ENCODE data around the gene ODF4. TPM values are rescaled to one million over a fixed set of nuclear protein-coding genes. Genes with fewer than 3 reads are reported as not detected.
"Not testable (repeated sequence)": the region's sequence is repeated elsewhere in the genome, so short reads cannot be mapped to it uniquely, and the experiment has no call there.

ODF4 gene
- total RNA-seq, 1 donor from 2014 or later, result not detected

DNA sequence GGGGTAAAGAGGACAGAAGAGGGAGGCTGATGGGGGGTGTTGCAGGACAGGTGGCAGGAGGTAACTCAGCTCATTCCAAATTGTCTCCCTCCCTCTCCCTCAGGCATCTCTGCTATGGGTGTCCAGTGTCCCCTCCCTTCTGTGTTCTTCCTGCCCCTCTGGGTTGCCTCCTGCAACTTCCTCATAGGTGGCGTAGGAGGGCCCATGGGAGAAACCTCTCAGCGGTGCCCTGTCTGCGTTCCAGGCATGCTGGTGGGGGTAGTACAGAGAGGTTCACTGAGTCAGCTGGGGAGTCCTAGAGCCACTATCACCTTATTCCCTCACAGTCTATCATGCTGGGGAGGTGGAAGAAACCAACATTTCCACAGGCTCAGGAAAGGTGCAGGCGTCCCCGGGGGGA, 14.7 kb upstream of the ODF4 start:
- intact Hi-C loops (cut with micrococcal nuclease), result no loop called here

DNA sequence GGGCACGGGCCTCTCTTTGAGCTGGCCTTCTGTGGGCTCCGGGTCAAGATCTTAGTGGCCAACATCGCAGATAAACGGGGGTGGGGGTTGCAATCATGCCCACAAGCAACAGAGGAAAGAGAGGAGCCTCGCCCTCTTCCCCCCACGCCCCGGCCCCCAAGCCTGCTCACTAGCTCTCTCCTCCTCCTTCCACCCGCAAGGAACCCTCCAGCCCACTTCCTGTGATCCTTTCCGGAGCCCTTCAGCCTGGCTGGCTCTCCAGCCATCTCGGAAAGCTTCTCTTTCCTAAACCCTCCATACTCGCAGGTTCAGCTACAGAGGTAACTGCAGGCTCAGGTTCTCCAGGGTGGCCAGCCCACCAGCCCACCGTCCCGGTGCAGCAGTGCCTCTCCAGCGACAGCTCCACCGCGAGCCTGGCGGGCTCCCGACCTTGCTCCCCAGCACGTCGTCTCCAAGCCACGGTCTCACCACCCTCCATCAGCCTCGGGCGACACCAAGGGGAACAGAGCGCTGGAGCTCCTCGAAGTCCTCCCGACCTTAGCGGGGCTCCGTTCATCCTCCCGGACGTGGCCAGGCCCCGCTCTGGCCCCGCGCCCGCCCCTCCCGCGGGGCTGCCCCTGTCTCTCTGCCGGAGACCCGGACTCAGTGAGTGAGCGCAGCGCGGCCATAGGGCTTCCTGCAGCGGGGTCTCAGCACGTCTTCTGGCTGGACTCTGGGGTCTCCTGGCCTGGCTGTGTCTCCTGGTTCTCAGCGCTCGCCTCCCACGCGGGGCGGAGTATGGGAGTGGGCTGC, 12.9 kb upstream of the ODF4 start:
- intact Hi-C loops (cut with micrococcal nuclease), result no loop called here

DNA sequence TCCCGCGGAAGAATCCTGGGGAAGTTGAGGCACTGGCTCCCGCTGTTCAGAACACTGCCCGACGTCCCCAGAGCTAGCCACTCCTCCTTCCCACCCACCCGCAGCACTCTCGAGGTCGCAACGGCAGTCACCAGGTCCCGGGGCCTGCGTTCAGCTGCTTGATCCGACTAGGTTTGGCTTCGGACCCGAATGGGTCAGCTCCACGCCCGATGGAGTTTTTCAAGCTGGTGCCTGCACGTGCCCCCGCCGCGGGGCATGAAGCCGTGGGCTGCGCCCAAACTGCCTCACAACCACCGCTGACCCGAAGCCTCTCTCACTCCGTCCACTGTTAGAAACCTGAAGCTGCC, 12.4 kb upstream of the ODF4 start:
- intact Hi-C loops (cut with micrococcal nuclease), result no loop called here

DNA sequence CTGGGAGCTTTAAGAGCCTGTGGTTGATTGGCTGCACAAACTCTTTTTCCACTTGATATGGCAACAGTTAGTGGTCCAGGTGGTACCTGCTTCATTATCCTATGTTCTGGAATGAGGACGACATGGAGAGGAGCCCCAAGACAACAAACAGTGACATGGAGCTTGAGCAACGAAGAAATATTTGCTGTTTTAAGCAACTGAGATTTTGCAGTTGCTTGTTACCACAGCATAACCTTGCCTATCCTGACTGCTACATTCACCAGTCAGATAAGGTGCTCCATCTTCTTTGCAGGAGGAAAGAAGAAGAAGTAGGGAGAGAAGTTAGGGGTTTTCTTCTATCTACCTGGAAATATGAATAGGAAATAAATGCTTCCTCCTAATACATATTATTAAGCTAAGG, 7.5 kb upstream of the ODF4 start:
- intact Hi-C loops (cut with micrococcal nuclease), result no loop called here

DNA sequence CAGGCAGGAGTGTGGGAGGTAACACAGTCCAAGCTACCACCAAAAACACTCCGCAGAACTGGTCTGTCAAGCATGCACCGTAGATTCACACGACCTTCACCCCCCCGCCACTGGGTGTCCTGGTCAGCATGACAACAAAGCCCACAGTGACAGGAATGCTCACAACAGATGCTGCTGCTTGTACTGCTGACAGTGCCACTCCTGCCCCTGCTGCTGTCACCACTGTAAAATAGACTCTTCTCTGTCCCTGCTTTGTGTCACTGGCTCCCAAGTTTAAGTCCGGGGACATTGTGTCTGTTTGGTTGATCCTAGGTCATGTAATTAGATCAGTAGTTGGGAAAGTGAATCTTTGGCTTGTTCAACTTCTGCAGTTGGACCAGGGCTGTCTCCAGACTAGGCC, 7.0 kb upstream of the ODF4 start:
- intact Hi-C loops (cut with micrococcal nuclease), result no loop called here

DNA sequence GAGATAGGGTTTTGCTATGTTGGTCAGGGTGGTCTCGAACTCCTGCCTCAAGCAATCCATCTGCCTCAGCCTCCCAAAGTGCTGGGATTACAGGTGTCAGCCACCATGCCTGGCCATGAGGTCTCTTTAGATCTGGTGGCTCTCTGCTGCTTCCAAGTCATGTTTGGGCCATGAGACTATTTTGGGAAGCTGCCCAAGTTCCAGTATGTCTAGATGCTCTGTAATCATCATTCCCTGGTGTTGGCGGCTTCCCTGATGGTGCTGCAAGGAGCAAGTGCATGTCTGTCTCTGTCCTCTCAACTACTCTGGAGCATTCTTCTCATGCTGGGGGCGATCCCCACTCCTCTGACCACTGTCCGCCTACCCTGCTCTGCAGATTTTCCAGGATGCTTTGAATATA, 6.4 kb upstream of the ODF4 start:
- intact Hi-C loops (cut with micrococcal nuclease), result no loop called here

DNA sequence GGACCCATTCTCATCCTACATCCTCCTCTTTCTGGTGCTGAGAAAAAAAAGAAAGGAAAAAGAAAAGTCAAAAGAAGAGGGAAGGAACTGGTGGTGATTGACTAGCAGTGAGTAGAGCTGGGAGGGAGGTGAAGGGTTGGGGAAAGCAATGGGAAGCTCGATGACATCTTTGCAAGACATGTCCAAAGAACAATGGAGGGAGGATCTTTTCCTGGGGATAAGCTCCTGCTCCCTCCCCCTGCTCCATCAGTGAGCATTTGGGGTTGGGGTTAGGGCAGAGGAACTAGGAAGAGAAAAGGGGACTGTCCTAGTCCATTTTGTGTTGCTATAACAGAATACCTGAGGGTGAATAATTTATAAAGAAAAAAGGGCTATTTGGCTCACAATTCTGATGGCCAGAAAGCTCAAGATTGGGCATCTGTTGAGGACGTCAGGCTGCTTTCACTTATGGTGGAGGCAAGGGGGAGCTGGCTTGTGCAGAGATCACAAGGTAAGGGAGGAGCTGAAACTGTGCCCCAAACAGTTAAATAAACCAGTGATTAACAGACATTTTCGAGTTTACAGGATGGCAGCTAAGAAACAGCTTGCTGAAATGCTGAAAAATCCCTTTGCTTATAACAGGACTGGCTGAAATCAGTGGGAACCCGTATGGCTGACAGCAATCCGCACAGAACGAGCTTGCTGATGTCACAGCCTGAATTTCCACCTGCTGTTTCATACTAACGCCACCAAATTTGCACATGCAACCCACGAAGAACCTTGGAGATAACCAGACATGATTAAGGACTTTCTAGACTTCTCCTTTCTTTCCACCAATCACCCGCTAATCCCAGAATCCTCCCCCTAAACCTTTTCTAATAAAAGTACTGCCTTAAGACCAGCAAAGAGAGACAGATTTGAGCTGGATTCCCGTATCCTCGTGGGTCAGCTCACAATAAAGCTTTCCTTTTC, 1.6 kb upstream of the ODF4 start:
- intact Hi-C loops (cut with micrococcal nuclease), result no loop called here

DNA sequence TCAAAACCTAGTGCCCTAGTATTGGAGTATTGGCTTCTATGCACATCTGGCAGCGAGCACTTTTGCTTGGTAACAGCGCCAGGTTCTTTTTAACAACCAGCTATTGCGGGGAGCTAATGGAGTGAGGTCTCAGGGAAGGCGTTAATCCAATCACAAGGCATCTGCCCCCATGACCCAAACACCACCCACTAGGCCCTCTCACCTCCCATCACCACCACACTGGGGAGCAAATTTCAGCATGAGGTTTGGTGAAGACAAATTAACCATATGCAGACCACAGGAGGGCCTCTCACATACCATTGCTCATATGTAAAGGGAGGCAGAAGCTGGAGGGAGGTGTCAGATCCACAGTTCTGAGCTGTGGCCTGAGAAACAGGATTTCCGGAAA, 893 bp upstream of the ODF4 start:
- intact Hi-C loops (cut with micrococcal nuclease), result no loop called here

DNA sequence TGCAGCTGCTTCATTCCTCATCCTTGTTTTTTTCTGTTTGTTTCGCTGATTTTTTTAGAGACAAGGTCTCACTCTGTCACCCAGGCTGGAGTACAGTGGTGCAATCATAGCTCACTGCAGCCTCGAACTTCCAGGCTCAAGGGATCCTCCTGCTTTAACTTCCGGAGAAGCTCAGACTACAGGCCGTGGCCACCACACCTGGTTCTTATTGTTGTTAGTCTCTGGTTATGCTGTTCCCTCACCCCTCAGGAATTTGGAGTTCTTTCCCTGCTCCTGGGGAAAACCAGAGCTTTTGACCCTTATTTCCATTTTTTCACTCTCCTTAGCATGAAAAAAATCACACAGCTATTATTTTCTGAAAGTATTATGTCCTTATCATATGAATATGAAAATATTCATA, 1.8 kb downstream of the ODF4 start:
- intact Hi-C loops (cut with micrococcal nuclease), result no loop called here

DNA sequence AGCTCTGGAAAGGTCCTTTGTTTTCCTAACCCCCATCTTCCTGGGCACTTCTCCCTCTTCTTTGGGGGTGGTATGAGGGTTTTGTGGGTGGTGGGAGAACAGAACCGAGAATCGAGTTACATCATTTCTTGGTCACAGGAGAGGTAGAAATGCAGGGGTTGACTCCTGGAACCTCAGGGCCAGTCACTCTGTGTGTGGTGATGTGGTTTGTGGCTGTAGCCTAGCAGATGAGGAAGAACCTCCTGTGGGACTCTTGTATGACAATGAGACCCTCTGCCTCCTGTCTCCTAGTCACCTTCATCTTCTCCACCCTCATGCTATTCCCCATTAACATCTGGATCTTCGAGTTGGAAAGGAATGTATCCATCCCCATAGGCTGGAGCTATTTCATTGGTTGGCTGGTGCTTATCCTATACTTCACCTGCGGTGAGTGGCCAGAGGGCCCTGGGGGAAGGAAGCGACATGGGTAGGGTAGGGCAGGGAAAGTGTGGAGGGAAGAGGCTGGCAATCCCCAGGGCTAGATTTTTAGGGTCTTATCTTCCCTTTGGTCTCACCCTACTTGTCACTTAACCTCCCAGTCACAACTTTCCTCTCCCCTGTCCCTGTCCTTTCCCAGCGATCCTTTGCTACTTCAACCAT, 5.5 kb downstream of the ODF4 start:
- intact Hi-C loops (cut with micrococcal nuclease), result no loop called here

DNA sequence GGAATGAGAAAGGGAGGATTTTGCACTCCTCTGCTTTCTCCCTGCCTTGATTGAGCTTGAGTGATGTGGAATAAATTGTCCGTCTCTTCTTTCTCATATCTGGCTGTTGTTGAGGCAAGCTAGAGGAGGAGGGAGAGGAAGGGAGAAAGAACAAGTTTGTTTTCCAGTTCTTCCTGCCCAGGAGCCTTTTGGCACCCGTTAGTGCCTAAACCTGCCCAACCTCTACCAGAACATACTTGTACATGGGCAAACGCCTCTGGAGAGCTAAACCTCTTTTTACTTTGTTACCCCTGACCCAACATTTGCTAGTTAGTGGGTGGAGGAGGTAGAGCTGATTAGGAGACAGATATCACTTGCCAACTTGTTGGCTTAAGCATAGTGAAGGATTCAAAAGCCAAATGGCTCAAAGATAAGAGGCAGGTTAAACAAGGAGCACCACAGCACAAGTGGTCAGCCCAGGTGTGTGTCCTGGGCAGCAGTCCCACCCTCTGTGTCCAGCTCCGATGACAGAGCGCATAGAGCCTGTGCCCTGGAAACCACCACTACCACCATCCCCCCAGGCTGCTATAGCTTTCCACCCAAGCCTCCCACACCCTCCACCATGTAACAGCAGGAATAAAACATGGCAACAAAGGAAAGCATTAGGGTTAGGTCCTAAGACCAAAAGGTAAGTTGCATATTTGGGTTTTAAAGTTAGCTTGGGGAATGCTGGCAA, 6.5 kb downstream of the ODF4 start:
- intact Hi-C loops (cut with micrococcal nuclease), result no loop called here

DNA sequence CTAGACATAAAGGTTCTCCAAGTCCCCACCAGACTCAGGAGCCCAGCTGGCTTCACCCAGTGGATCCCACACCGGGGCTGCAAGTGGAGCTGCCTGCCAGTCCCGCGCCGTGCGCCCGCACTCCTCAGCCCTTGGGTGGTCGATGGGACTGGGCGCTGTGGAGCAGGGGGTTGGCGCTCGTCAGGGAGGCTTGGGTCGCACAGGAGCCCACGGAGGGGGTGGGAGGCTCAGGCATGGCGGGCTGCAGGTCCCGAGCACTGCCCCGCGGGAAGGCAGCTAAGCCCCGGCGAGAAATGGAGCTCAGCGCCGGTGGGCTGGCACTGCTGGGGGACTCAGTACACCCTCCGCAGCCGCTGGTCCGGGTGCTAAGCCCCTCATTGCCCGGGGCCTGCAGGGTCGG, 7.4 kb downstream of the ODF4 start:
- intact Hi-C loops (cut with micrococcal nuclease), result not testable (repeated sequence)

DNA sequence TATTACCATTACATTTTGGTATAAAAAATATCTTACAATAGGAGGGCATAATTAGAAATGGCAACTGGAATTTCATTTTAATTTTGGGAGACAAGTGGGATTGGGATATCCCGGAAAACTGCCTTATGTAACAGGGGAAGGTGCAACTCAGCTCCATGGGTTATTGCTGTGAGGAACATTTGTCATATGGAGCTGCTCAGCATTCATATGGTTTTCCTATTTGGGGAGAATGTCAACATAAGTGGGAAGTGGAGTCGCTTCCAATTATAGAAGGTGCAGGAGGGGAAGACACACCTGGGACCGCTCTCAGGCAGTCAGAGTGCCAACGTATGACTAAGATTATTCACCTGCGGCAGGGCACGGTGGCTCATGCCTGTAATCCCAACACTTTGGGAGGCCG, 10.7 kb downstream of the ODF4 start:
- intact Hi-C loops (cut with micrococcal nuclease), result no loop called here

DNA sequence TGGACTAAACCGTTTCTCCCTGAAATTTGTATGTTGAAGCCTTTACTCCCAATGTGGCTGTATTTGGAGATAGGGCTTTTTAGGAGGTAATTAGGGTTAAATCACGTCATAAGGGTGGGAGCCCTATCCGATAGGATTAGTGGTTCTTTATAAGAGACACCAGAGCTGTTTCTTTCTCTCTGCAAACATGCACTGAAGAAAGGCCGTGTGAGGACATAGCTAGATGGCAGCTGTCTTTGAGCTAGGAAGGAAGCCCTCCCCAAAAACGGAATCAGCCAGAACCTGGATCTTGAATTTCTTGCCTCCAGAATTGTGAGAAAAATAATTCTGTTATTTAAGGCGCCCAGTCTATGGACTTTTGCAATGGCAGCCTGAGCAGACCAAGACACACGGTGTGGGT, 14.1 kb downstream of the ODF4 start:
- intact Hi-C loops (cut with micrococcal nuclease), result no loop called here

DNA sequence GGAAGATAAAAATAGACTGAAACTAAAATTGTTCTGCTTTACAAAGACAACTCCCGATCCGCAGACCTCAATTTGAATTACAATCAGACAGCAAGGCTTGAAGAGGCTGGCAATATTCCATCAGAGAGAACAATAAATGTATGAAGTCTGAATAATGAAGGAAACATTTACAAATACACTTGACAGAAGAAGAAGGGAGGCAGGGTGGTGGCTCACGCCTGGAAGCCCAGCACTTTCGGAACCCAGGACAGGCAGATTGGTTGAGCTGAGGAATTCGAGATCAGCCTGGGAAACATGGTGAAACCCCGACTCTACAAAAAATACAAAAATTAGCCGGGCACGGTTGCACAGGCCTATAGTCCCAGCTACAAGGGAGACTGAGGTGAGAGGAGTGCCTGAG, 14.6 kb downstream of the ODF4 start:
- intact Hi-C loops (cut with micrococcal nuclease), result no loop called here

DNA sequence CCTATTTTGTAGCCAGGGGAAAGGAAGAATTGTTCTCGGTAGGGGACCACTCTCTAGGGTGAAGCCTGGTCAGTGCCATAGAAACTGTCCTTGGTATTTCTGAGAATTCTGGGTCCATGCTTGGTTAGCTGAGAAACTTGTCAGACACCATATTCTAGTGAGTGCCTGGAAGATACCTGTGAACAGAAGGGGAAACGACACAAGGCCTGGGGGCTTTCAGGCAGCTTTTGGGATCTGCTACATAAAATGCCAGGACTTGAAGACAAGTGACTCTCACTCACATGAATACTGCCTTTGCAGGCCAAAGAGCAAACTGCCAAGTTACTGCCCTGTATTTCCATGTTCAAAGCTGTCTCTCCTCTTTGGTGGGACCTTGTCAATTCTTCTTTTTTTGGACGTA, 18.3 kb downstream of the ODF4 start:
- intact Hi-C loops (cut with micrococcal nuclease), result no loop called here

DNA sequence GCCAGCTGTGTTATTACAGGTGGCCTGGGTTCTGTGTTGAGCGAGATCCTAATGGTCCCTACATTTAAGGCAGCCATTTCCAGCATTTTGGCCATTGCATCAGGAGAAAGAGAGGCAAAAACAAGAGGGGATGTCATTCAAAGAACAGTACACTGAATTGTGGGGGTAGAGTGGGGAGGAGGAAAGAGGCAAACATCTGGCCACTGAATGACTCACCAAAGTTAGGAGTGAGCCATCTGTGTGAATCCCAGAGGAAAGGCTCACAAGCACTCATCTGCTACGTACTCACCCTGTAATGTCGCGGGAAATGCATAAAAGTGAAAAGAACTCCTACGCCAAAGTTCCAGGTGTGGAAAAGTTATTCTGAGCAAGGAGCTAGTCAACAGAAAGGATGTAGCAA, 20.1 kb downstream of the ODF4 start:
- intact Hi-C loops (cut with micrococcal nuclease), result no loop called here

DNA sequence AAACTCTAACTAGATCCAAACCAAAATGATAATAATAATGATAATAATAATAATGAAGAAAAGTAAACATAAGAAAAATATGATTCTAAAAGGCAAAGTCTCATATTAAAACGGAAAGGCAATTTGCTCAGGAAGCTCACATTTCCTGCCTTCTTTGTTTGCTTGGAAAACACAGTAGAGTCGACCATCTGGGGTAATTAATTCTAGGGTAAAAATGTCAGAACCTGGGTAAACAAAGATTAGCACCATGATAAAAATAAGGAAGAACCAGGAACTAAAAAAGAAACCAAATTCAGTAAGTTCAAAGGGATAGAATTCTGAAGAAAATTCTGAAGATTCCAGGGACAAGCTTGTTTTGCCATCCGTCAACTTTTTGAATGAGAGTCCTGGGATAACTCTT, 20.6 kb downstream of the ODF4 start:
- intact Hi-C loops (cut with micrococcal nuclease), result no loop called here

DNA sequence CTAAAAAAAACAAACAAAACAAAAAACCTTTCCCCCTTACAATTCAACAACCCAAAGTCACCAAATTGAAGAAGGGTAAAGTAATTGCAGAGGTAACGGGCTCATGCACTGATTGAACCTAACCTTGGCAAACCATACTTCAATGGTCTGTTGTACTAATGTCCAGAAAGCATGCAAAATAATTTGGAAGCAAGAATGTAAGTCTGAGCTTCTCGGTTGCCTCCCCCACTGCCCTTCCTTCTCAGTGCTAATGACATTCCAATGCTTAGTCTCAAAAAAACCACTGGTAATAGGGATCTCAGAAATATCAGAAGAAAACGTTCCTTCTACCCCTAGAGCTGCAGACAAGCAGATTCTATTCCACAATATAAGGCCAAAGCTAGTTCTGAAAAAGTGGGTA, 21.1 kb downstream of the ODF4 start:
- intact Hi-C loops (cut with micrococcal nuclease), result no loop called here

DNA sequence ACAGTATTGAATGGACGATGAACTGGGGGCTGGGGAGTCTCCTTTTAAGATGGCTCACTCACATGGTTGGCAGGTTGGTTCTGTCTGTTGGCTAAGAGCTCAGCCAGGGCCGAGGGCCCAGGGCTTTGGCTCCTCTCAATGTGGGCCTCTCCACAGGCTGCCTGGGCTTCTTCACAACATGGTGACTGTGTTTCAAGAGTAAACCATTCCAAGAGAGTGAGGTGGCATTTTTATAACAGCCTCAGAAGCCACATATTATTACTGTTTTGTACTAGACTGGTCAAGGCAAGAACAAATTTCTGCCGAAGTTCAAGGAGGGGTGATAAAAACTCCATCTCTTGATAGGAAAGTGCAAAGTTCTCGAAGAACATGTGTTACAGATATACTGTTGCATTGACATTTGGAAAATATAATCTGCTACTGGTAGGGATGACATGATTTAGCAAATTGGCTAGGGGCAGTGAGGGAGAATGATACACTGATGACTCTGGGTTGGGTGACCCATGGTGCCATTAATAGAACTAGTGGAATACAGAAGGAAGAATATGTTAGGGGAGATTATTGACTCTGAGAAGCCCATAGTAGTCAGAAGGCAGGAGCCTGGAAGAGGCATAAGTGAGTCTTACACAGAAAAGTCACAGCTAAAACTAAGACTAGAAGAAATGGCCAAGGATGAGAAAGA, 23.2 kb downstream of the ODF4 start:
- intact Hi-C loops (cut with micrococcal nuclease), result no loop called here

DNA sequence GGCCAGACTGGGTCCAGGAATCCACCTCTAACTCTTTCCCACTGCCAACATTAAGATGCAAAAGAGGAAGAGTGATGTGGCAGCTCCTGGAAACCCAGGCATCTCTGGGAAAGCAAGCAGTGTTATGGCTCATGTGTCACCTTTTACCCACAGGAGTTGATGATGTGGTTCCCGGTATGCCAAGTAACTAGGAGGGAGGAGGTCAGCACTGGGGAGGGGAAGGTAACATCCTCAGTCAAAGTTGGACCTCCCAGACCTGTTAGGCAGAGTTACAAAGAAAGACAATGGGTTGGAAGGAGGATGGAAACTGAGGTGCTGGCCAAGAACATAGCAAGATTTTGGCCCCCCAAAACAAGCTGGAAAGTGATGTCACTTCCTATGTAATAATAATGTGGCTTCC, 25.5 kb downstream of the ODF4 start:
- intact Hi-C loops (cut with micrococcal nuclease), result no loop called here

Data from T-helper 2 cell treated with Interferon-gamma antibody and Interleukin-4, amounts not matched to agents 100 ng/mL and 5 ng/mL, for 36 hours (primary cell).